ENCODE results near the gene CCL2.

The CCL2 gene

GRCh38 chr17:34228781-34229180, 26.3 kb upstream of the CCL2 start:
- TF ChIP-seq FOXM1 (IDR thresholded peaks at IDR 0.05; ENCODE audit: borderline replicate concordance, low read depth), result no peak
- TF ChIP-seq EGR1 (IDR thresholded peaks at IDR 0.05), result no peak
- TF ChIP-seq MAX (IDR thresholded peaks at IDR 0.05), result no peak
- TF ChIP-seq CEBPB (IDR thresholded peaks at IDR 0.05), result no peak
- TF ChIP-seq USF1 (IDR thresholded peaks at IDR 0.05), result no peak
- TF ChIP-seq TCF12 (IDR thresholded peaks at IDR 0.05; ENCODE audit: low read depth), result no peak
- TF ChIP-seq ZBTB7A (IDR thresholded peaks at IDR 0.05; ENCODE audit: low read depth), result no peak
- TF ChIP-seq REST (IDR thresholded peaks at IDR 0.05; ENCODE audit: low read depth), result no peak
- TF ChIP-seq CREB1 (IDR thresholded peaks at IDR 0.05; ENCODE audit: low read depth), result no peak
- no peak for TF ChIP-seq NFIC (IDR thresholded peaks at IDR 0.05)
- TF ChIP-seq RAD21 (IDR thresholded peaks at IDR 0.05; ENCODE audit: low read depth), result no peak
- no peak for TF ChIP-seq EP300 (IDR thresholded peaks at IDR 0.05; ENCODE audit: borderline replicate concordance)
- no peak for TF ChIP-seq TAF1 (IDR thresholded peaks at IDR 0.05; ENCODE audit: low read depth)
- TF ChIP-seq TEAD4 (IDR thresholded peaks at IDR 0.05), result no peak
- TF ChIP-seq YY1 (IDR thresholded peaks at IDR 0.05; ENCODE audit: low read depth), result no peak

GRCh38 chr17:34230342-34230741, 24.7 kb upstream of the CCL2 start:
- TF ChIP-seq TCF12 (IDR thresholded peaks at IDR 0.05; ENCODE audit: low read depth) (no peak), EGR1 (IDR thresholded peaks at IDR 0.05) (no peak), YY1 (IDR thresholded peaks at IDR 0.05; ENCODE audit: low read depth) (no peak), FOXM1 (IDR thresholded peaks at IDR 0.05; ENCODE audit: borderline replicate concordance, low read depth) (no peak), TEAD4 (IDR thresholded peaks at IDR 0.05) (no peak), TAF1 (IDR thresholded peaks at IDR 0.05; ENCODE audit: low read depth) (no peak), USF1 (IDR thresholded peaks at IDR 0.05) (no peak), CREB1 (IDR thresholded peaks at IDR 0.05; ENCODE audit: low read depth) (no peak), REST (IDR thresholded peaks at IDR 0.05; ENCODE audit: low read depth) (no peak), EP300 (IDR thresholded peaks at IDR 0.05; ENCODE audit: borderline replicate concordance) (no peak), NFIC (IDR thresholded peaks at IDR 0.05) (no peak), RAD21 (IDR thresholded peaks at IDR 0.05; ENCODE audit: low read depth) (no peak), MAX (IDR thresholded peaks at IDR 0.05) (no peak), CEBPB (IDR thresholded peaks at IDR 0.05) (no peak), ZBTB7A (IDR thresholded peaks at IDR 0.05; ENCODE audit: low read depth) (no peak)

GRCh38 chr17:34234616-34235015, 20.5 kb upstream of the CCL2 start:
- no peak for TF ChIP-seq CREB1 (IDR thresholded peaks at IDR 0.05; ENCODE audit: low read depth)
- no peak for TF ChIP-seq RAD21 (IDR thresholded peaks at IDR 0.05; ENCODE audit: low read depth)

- TF ChIP-seq TCF12 (IDR thresholded peaks at IDR 0.05; ENCODE audit: low read depth) (no peak), CEBPB (IDR thresholded peaks at IDR 0.05) (no peak), FOXM1 (IDR thresholded peaks at IDR 0.05; ENCODE audit: borderline replicate concordance, low read depth) (no peak), YY1 (IDR thresholded peaks at IDR 0.05; ENCODE audit: low read depth) (no peak)
These were observed 19.6 kb upstream of the CCL2 start for GRCh38 chr17:34235389-34236028.

GRCh38 chr17:34236281-34236892, 18.7 kb upstream of the CCL2 start:
- TF ChIP-seq RAD21 (IDR thresholded peaks at IDR 0.05; ENCODE audit: low read depth) (no peak), TAF1 (IDR thresholded peaks at IDR 0.05; ENCODE audit: low read depth) (no peak), USF1 (IDR thresholded peaks at IDR 0.05) (no peak), EP300 (IDR thresholded peaks at IDR 0.05; ENCODE audit: borderline replicate concordance) (no peak), CEBPB (IDR thresholded peaks at IDR 0.05) (no peak), TCF12 (IDR thresholded peaks at IDR 0.05; ENCODE audit: low read depth) (no peak)

All from Ishikawa (cell line).